DMS79 treated with DMSO at 0.1 percent for 48 hours (cell line): ENCODE measurements around the gene E4F1.

Source experiments
- DNase-seq: peaks from one replicate; lab custom pipeline; 2025; lab: John Stamatoyannopoulos, UW

The E4F1 gene, protein sequence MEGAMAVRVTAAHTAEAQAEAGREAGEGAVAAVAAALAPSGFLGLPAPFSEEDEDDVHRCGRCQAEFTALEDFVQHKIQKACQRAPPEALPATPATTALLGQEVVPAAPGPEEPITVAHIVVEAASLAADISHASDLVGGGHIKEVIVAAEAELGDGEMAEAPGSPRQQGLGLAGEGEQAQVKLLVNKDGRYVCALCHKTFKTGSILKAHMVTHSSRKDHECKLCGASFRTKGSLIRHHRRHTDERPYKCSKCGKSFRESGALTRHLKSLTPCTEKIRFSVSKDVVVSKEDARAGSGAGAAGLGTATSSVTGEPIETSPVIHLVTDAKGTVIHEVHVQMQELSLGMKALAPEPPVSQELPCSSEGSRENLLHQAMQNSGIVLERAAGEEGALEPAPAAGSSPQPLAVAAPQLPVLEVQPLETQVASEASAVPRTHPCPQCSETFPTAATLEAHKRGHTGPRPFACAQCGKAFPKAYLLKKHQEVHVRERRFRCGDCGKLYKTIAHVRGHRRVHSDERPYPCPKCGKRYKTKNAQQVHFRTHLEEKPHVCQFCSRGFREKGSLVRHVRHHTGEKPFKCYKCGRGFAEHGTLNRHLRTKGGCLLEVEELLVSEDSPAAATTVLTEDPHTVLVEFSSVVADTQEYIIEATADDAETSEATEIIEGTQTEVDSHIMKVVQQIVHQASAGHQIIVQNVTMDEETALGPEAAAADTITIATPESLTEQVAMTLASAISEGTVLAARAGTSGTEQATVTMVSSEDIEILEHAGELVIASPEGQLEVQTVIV

DNA sequence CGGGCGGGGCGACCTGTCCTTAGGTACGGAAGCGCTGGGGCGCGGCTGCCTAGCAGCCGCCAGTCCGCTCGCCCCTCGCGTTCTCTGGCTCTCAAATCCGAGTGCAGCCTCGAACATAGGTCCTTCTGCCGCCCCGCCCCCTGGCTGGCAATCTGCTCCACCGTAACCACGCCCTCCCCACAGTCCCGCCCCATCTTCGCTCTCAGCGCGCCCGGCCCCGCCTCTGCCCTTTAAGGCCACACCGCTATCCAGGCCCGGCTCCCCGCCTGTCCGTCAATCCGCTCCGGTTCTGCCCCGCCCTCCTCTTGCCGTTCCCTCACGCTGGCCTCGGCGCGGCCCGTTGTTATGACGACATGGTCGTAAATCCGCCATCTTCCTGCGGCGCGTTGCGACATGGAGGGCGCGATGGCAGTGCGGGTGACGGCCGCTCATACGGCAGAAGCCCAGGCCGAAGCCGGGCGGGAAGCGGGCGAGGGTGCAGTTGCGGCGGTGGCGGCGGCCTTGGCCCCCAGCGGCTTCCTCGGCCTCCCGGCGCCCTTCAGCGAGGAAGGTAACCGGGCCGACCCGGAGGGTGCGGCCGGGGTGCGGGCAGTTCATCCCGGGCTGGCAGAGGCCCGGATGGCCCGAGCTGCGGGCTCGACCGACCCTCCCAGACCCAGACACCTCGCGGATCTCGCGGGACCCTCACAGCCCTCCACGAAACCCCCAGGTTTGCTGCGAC is at the start of gene E4F1:
Gene E4F1 (plus strand): TSS at position 371 of the 721 bp plus-strand sequence. CDS start 23 bp downstream, at position 394.
- peak; percentile 97 for DNase-seq

DNA sequence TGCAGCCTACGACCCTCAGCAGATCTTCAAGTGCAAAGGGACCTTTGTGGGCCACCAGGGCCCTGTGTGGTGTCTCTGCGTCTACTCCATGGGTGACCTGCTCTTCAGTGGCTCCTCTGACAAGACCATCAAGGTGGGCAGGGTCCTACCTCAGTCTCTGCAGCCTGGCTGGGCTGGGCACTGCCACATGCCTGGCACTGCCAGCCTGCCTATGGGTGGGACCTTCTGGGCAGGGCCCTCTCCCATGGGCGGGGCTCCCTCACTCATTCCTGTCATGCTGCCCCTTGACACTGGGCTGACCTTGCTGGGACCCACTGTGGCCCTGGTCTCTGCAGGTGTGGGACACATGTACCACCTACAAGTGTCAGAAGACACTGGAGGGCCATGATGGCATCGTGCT is 49.5 kb upstream of the E4F1 start:
- DNase-seq = no peak

DNA sequence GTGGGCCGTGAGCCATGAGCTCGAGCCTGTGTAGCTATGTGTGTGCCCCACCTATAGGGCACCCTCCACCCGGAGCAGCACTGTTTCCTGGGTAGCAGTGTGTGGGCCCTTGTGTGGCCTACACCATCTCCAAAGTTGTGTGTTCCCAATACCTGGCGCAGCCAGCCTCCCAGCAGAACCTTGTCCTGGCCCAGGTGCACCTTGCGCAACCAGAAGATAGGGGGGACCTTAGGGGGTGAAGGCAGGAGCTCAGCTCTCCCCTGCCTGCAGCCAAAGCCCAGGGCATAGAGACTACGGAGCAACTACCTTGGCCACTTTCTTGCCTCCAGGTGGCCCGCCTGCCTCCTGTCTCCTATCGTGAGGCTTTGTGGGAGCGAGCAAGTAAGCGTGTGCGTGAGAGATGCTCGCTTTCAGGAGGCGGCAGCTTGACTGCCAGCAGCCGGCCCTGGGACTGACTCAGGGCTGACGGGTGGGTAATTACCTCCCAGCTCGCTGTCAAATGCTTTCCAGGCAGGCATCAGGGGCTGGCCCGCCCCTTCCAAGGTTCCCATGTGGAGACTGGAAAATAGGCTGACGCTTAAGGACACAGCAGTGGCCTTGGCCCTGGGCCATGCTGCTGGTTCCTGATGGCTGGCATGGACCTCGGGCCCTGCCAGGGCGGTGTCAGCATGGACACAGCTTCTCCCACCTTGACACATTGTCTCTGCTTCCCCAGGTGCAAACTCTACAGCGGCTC is 48.8 kb upstream of the E4F1 start:
- DNase-seq = no peak

DNA sequence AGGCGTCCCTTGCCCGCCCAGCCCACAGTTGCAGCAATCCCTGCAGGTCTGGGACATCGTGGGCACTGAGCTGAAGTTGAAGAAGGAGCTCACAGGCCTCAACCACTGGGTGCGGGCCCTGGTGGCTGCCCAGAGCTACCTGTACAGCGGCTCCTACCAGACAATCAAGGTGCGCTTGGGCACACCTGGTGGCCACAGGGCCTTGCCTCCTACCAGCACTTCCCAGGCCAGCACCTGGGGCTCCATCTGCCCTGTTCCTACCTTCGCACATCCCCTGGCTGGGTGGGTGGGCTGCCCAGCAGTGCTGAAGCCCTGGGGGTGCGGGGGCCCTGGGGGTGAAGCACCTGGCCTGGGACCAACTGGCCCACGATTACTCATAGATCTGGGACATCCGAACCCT is 47.9 kb upstream of the E4F1 start:
- DNase-seq = no peak

DNA sequence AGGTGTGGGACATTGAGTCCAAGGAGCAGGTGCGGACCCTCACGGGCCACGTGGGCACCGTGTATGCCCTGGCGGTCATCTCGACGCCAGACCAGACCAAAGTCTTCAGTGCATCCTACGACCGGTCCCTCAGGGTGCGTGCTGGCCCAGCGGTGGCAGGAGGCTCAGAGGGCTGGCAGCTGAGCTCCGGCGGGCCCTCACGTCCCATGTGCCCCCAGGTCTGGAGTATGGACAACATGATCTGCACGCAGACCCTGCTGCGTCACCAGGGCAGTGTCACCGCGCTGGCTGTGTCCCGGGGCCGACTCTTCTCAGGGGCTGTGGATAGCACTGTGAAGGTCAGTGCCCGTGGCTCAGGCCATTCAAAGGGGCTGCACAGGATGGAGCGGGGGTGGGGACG is 47.3 kb upstream of the E4F1 start:
- no peak for DNase-seq

DNA sequence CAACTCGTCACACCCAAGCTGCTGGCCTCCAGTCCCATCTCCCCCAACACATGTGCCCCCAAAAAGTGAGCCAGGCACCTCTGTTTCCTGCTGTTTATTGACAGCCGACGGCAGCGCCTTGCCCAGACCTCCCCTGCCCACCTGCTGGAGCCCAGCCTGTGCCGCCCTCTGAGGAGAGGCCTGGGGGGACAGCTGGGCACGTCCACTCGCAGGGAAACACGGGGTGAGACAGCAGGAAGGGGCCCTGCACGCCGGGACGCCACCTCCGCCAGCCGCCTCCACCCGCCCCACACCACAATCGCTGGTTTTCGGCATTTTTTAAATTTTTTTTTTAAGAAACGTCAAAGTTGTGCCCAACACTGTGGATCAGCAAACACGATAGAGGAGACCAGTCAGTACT is 46.3 kb upstream of the E4F1 start:
- DNase-seq = no peak

DNA sequence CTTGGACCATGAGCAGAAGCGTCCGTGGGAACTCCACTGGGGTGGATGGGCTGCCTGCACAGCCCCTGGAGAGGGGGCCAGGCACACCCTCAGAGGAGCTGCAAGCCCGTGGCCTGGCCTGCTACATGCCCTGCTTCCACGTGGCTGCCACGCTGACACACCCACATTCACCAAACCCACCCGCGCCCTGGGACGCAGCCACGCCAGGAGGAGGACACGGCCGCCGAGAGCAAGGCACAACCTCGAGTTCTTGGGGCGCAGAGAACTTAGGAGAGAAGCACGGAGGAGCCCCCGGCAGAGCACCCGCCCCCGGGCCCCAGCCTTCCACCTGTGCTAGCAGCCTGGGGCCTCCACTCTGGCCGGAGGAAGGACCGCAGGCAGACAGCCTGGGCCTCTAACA is 45.8 kb upstream of the E4F1 start:
- no peak for DNase-seq

DNA sequence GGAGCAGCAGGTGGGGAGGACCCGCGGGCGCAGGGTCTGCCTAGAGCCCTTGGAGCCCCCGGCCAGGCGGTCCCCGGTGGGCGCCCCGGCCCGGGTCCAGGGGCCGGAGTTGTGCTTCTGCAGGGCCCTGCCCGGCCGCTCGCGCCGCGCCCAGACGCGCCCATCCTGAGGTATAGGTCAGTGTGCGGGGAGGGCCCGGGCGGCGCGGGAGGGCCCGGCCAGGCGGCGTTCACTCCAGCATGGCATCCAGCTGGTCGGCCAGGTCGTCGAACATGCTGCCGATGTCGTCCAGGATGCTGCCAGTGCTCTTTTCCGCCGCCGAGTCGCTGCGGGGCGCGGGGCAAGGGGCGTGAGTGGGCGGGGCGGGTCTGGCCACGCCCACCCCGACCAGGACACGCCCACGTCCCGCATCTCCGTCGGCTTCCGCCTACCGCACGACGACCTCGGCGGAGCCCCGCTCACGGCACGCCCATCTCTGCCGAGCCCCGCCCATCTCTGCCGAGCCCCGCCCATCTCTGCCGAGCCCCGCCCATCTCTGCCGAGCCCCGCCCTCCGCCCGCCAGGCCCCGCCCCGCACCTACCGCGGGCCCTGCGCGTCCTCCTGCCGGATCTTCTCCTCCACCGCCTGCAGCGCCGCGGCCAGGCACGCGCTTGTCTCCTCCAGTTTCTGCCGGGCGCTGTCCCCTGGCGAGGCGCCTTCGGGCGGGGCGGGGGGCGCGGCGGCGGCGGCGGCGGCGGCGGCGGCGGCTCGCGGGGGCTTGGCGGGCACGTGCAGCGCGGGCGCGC is 44.9 kb upstream of the E4F1 start:
- no peak for DNase-seq

DNA sequence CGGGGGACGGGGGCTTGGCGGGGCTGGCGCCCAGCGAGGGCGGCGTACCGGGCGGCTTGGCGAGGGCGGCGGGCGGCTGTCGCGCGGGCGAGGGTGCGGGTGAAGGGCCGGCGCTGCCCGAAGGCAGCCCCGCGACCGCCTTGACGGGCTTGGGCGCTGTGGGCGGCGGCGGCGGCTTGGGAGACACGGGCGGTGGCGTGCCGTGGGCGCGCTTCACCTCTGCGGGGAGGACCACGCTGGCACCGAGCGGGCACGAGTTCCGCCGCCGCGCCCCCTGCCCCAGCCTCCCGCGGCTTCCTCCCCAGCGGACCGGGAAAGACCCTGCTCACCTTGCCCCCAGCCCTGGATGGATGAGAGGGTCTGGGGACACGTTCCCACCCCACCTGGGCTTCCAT is 44.3 kb upstream of the E4F1 start:
- no peak for DNase-seq

DNA sequence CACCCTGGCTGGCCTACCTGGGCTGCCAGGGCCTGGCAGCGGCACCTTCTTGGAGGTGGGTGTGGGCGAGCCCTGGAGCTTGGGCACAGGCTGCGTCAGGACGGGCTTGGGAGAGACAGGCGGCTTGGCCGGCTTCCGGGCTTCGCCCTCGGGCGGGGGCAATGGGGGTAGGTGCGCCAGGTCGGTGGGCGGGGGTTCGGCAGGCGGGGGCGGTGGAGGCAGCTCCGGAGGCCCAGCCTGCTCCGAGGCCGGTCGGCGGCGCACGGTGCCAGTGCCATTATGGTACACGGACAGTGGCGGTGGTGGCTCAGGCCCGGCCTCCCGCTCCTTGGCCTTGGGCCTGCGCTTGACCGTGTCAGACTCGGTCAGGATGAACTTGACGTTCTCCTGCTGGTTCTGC is 43.8 kb upstream of the E4F1 start:
- no peak for DNase-seq

DNA sequence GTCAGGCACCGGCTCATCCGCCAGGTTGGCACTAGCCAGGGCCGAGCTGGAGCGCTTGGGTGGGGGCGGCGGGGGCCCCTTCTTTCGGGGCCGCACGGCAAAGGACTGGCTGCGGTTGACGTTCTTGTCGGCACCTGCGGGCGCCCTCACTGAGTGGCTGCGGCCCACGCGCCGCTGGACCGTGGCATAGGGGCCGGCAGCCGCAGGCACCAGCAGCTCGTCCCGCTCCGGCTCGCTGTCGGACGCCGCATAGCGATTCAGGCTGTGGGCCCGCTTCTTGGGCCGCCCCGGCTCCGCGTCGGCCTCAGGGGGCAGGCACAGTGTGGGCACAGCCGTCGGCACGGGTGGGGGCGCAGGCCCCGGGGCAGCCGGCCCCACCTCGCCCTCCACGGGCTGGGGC is 42.9 kb upstream of the E4F1 start:
- no peak for DNase-seq

DNA sequence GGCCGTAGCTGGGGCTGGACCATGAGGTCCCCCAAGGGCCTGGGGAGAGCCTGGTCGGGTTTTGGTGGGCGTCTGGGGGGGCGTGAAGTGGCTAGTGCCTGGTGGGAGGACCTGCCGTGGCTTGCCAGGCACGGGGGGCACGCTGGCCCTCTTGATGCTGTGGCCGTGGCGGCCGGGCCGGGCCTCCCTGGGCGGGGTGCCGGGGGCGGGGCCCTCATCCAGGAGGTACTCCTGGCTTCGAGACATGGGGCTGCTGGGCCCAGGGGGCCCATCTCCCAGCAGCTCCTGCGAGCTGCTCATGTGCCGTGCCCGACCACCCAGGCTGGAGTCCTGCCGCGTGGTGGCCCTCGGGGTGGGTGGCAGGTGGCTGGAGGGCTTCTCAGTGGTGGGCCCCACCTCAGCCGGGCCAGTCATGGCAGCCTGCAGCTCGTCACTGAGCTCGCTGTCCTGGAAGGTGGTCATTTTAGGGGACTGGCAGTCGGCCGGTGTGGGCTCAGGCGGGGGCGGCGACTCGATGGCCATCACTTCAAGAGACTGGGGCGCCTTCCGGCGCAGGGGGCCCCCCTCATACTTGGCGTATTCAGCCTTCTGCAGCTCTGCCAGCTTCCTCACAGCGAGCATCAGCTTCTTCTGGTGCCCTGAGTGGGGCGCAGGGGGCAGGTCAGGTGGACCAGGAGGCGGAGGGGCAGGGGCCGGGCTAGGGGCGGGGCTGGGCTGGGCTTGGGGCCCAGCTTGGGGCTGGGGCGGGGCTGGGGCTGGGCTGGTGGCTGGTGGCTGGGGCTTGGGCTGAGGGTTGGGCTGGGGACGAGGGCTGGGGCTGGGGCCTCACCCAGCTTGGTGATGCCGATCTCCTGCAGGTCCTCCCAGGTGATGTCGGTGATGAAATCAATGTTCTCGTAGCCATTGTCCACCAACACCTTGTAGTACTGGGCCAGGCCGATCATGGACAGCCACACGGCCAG is 42.1 kb upstream of the E4F1 start:
- no peak for DNase-seq

DNA sequence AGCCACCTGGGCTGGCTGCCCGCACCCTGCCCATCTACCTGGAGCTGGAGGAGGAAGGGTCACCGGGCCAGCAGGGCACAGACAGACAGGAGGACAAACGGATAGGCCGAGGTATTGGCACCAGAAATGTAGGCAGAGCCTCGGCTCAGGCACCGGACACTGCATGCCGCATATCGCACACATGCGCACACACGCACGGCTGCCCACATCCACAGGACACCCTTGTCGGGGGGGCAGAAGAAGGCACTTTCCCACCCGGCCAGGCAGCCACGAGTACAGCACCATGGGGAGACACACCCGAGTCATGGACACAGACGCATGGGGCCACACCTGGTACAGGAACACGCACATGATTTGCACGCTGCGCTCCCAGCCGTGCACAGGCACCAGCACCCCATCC is 41.4 kb upstream of the E4F1 start:
- no peak for DNase-seq

DNA sequence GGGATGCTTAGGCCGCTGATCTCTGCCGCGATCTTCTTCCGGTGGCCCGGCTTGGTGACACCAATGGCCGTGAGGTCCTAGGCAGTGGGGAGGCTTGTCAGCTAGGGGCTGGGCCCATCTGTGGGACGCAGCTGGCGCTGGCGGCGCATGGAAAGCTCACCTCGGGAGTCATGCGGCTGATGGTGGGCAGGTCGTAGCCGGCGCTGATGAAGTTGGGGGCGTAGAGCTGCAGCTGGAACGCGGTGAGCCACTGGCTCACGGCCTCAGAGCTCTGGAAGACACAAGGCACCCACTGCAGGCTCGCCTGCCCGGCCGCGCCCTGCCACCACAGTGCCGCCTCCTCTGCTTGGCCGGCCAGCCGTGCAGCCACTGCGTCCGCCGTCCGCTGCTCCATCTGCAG is 39.7 kb upstream of the E4F1 start:
- no peak for DNase-seq

DNA sequence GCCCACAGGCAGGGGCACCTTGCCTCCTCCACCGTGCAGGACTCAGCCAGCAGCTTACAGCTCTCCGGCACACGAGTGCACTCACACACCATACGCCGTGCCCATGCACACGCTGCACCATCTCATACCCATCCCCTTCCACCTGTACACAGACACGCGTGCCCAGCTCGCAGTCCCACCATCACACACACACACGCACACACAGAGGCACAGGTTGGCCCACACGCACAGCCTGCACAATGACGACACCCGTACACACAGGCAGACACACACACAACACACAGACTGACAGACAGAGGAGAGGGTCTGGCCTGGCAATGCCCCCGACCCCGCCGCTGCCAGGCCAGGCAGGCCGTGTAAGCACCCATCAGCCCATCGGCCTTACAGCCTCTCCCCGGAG is 39.0 kb upstream of the E4F1 start:
- DNase-seq = no peak

DNA sequence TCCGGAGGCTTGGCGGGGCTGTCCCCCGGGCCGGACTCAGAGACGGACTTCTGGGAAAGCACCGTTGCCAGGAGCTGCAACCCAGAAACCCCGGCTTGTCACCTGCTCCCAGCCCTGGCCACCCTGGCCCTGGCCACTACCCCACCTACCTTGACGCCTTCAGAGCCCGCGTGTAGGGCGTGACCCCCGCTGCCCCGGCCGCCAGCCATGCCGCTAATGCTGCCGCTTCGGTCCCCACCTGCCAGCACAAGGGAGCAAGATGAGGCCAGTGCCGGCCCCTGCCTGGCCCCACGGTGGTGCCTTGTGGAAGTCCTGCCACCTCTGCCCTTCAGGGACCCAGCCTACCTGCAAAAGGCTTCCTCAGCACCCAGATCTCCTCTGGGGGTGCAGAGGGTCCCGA is 38.4 kb upstream of the E4F1 start:
- DNase-seq = no peak

DNA sequence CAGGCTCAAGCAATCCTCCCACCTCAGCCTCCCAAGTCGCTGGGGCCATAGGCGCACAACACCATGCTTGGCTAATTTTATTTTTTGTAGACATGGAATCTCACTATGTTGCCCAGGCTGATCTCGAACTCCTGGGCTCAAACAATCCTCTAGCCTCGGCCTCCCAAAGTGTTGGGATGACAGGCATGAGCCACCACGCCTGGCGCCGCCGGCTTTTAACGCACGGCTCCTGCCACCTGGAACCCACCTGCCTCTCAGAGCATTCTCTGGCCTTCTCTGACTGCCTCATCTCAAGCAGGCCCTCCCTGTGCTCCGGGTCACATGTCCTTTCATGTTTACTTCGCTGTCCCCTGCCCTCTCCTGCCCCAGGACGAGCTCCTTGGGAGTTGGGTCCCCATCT is 37.3 kb upstream of the E4F1 start:
- no peak for DNase-seq

DNA sequence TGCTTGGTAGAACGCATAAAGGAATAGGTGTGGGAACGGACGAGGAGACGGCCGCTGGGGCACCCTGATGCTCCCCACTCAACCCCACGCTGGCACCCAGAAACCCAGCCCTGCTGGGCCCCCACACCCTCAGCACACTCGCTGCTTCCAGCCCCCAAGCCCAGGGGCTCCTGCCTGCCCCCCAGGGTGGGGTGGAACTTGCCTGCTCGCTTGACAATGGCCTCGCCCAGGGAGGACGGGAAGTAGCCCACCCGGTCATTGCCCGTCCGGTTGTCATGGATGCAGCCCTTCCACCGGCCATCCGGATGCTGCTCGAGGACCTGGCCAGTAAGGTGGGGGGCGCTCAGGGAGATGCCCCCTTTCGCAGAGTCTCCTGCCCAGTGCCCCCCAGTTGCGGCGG is 36.9 kb upstream of the E4F1 start:
- no peak for DNase-seq

DNA sequence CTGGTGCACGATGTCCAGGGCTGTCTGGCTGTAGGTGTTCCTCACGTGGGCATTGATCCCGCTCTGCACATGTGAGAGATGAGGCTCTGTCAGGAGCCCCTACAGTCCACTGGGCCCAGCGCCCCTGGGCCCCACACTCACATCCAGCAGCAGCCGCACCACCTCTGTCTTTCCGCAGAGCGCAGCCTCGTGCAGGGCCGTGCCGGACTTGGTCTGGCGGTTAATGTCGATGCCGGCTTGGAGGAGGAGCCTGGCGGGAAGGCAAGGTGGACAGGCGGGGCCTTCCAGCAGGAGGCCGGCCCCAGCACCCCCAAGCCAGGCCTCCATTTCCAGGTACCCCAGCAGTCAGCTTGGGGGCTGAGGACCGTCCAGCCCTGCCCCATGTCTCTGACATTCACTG is 36.2 kb upstream of the E4F1 start:
- no peak for DNase-seq

DNA sequence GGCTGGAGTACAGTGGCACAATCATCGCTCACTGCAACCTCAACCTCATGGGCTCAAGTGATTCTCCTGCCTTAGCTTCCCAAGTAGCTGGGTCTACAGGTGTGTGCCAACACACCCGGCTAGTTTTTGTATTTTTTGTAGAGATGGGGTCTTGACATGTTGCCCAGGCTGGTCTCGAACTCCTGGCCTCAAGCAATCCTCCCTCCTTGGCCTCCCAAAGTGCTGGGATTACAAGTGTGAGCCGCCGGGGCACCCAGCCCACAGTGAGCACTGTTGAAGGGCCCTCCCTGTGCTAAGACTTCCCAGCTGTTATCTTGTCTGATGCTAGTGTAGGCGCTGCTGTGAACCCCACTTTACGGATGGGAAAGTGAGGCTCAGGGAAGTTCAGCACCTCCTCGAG is 35.0 kb upstream of the E4F1 start:
- DNase-seq = no peak
